ENCODE measurements around the gene RBM17.
"Not testable (repeated sequence)": the region's sequence is repeated elsewhere in the genome, so short reads cannot be mapped to it uniquely, and the experiment has no call there.

DNA sequence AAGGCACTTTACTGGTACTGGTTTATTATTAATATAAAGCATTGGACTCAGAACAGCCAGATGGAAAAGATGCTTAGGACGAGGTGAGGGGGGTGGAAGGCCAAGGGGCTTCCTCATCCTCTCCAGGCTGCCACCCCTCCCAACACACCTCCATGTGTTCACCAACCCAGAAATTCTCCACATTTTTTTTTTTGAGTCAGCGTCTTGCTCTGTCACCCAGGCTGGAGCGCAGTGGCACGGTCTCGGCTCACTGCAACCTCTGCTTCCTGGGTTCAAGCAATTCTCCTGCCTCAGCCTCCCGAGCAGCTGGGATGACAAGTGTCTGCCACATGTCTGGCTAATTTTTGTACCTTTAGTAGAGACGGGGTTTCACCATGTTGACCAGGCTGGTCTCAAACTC lies 53.4 kb downstream of the RBM17 start:
- not testable (repeated sequence) for TF ChIP-seq EP300, POLR2A (IDR thresholded peaks at IDR 0.05)
- TF ChIP-seq, protein P1, sequence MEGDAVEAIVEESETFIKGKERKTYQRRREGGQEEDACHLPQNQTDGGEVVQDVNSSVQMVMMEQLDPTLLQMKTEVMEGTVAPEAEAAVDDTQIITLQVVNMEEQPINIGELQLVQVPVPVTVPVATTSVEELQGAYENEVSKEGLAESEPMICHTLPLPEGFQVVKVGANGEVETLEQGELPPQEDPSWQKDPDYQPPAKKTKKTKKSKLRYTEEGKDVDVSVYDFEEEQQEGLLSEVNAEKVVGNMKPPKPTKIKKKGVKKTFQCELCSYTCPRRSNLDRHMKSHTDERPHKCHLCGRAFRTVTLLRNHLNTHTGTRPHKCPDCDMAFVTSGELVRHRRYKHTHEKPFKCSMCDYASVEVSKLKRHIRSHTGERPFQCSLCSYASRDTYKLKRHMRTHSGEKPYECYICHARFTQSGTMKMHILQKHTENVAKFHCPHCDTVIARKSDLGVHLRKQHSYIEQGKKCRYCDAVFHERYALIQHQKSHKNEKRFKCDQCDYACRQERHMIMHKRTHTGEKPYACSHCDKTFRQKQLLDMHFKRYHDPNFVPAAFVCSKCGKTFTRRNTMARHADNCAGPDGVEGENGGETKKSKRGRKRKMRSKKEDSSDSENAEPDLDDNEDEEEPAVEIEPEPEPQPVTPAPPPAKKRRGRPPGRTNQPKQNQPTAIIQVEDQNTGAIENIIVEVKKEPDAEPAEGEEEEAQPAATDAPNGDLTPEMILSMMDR (IDR thresholded peaks at IDR 0.05) = not testable (repeated sequence)
